Gastroesophageal sphincter (tissue), 3 donors: ENCODE measurements around the gene ELAVL4.

Experiments
- EP300 ChIP-seq: sonication (generic); formaldehyde crosslinking; IDR thresholded peaks from one replicate; pipeline ENCODE4 v1.6.1; 2017; ENCODE audit warnings: antibody characterized with exemption, mild to moderate bottlenecking
- POLR2A ChIP-seq, 2 donors: fragments of 450-650 bp; IDR thresholded peaks; one replicate each; pipeline ENCODE4 v1.6.1; 2017; ENCODE audit warnings: antibody characterized with exemption in 2 of 2, mild to moderate bottlenecking in 2 of 2, moderate library complexity in 1 of 2
- TF ChIP-seq, protein P1 (sequence below), 4 experiments: fragments of 200-600 bp in 2 of 4; fragments of 450-650 bp in 2 of 4; sonication (generic) in 1 of 4; IDR thresholded peaks; one replicate each; pipeline ENCODE4 v1.5.1; 2017 to 2019; ENCODE audit warnings: antibody characterized with exemption in 4 of 4, mild to moderate bottlenecking in 2 of 4, moderate library complexity in 2 of 4

DNA sequence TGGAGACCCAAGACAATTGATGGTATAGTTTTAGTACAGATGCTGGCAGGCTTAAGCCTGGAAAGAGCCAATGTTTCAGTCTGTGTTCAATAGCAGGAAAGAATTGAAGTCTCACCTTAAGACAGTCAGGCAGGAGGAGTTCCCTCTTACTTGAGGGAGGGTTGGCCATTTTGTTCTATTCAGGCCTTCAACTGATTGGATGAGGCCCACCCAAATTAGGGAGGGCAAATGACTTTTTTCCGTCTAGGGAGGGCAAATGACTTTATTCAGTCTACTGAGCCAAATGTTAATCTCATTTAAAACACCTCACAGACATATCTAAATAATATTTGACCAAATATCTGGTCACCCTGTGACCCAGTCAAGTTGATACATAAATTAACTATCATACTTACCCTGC lies 31.4 kb upstream of the ELAVL4 start:
- TF ChIP-seq POLR2A (IDR thresholded peaks at IDR 0.05) (no peak), EP300 (no peak)
- TF ChIP-seq, protein P1, sequence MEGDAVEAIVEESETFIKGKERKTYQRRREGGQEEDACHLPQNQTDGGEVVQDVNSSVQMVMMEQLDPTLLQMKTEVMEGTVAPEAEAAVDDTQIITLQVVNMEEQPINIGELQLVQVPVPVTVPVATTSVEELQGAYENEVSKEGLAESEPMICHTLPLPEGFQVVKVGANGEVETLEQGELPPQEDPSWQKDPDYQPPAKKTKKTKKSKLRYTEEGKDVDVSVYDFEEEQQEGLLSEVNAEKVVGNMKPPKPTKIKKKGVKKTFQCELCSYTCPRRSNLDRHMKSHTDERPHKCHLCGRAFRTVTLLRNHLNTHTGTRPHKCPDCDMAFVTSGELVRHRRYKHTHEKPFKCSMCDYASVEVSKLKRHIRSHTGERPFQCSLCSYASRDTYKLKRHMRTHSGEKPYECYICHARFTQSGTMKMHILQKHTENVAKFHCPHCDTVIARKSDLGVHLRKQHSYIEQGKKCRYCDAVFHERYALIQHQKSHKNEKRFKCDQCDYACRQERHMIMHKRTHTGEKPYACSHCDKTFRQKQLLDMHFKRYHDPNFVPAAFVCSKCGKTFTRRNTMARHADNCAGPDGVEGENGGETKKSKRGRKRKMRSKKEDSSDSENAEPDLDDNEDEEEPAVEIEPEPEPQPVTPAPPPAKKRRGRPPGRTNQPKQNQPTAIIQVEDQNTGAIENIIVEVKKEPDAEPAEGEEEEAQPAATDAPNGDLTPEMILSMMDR (IDR thresholded peaks at IDR 0.05), result no peak
